Neural cell (in vitro differentiated cells): ENCODE measurements around the gene EEIG1. TPM values are rescaled to one million over a fixed set of nuclear protein-coding genes. Genes with fewer than 3 reads are reported as not detected.

Source experiments
- H2AFZ ChIP-seq: fragments of 200-600, 300-800 bp; sonication (generic), shearing (Covaris generic); 2 replicates; pipeline ENCODE4 v1.6.0; 2014; ENCODE audit warnings: low read depth, mild to moderate bottlenecking, antibody characterized with exemption, low read length, moderate library complexity
- H3F3A ChIP-seq: fragments of 200-600 bp; shearing (Covaris generic); 2 replicates; pipeline ENCODE4 v1.6.1; 2016; ENCODE audit warnings: mild to moderate bottlenecking, moderate library complexity, mixed read lengths, antibody characterized with exemption, low read length; ENCODE audit not compliant: insufficient read depth, poor library complexity, severe bottlenecking
- H3K27ac ChIP-seq: fragments of 200-600, 300-800 bp; sonication (generic), shearing (Covaris generic); 2 replicates; pipeline ENCODE4 v1.5.1; 2014; ENCODE audit warnings: mild to moderate bottlenecking, low read length, moderate library complexity
- H3K27me3 ChIP-seq: fragments of 300-800, 200-600 bp; sonication (generic), shearing (Covaris generic); 2 replicates; pipeline ENCODE4 v1.6.0; 2014; ENCODE audit warnings: mild to moderate bottlenecking, low read depth, low read length, moderate library complexity; ENCODE audit not compliant: insufficient read depth
- H3K36me3 ChIP-seq: fragments of 300-800, 200-600 bp; sonication (generic), shearing (Covaris generic); 2 replicates; pipeline ENCODE4 v1.5.1; 2014; ENCODE audit warnings: mild to moderate bottlenecking, antibody characterized with exemption, low read length, moderate library complexity; ENCODE audit not compliant: insufficient read depth
- H3K4me2 ChIP-seq: fragments of 300-800, 200-600 bp; sonication (generic), shearing (Covaris generic); 2 replicates; pipeline ENCODE4 v1.6.0; 2014; ENCODE audit warnings: mild to moderate bottlenecking, low read length
- H3K4me3 ChIP-seq: fragments of 300-800, 200-600 bp; sonication (generic), shearing (Covaris generic); 2 replicates; pipeline ENCODE4 v1.5.1; 2014; ENCODE audit warnings: mild to moderate bottlenecking, low read length, moderate library complexity
- H3K79me2 ChIP-seq: fragments of 200-600 bp; shearing (Covaris generic); replicated peaks from 2 replicates; pipeline ENCODE4 v1.6.0; 2014; ENCODE audit warnings: mild to moderate bottlenecking, low read length, moderate library complexity; ENCODE audit not compliant: insufficient read depth
- H3K9ac ChIP-seq: fragments of 300-800, 200-600 bp; sonication (generic), shearing (Covaris generic); 2 replicates; pipeline ENCODE4 v1.6.1; 2016; ENCODE audit warnings: mild to moderate bottlenecking, low read length, mixed read lengths
- H3K9me2 ChIP-seq: fragments of 200-600 bp; shearing (Covaris generic); 2 replicates; pipeline ENCODE4 v1.6.1; 2016; ENCODE audit warnings: mild to moderate bottlenecking, low read length, mixed read lengths; ENCODE audit not compliant: insufficient read depth
- H3K9me3 ChIP-seq: fragments of 200-600, 300-800 bp; sonication (generic), shearing (Covaris generic); 2 replicates; pipeline ENCODE4 v1.6.1; 2016; ENCODE audit warnings: mild to moderate bottlenecking, mixed run types, low read length, moderate library complexity, mixed read lengths
- H4K20me1 ChIP-seq: fragments of 200-600 bp; shearing (Covaris generic); 2 replicates; pipeline ENCODE4 v1.6.1; 2016; ENCODE audit warnings: mild to moderate bottlenecking, mixed run types; ENCODE audit not compliant: insufficient read depth
- CTCF ChIP-seq: fragments of 450-650 bp; IDR thresholded peaks from 2 replicates; pipeline ENCODE4 v1.5.1; 2014; ENCODE audit warnings: antibody characterized with exemption, mild to moderate bottlenecking, moderate library complexity; ENCODE audit not compliant: poor library complexity, severe bottlenecking
- EP300 ChIP-seq: fragments of 450-650 bp; conservative IDR thresholded peaks from 2 replicates; pipeline ENCODE4 v1.6.1; 2014; ENCODE audit warnings: antibody characterized with exemption, mild to moderate bottlenecking, moderate library complexity; ENCODE audit not compliant: poor library complexity, severe bottlenecking
- EZH2 ChIP-seq: fragments of 200-600, 300-800 bp; shearing (Covaris generic), sonication (generic); IDR thresholded peaks from 2 replicates; pipeline ENCODE4 v1.6.1; 2014; ENCODE audit warnings: antibody characterized with exemption, low read length, borderline replicate concordance, mild to moderate bottlenecking; ENCODE audit not compliant: insufficient read depth, poor library complexity, severe bottlenecking
- MXI1 ChIP-seq: fragments of 450-650 bp; conservative IDR thresholded peaks from 2 replicates; pipeline ENCODE4 v1.6.1; 2014; ENCODE audit warnings: antibody characterized with exemption, mild to moderate bottlenecking; ENCODE audit not compliant: poor library complexity, severe bottlenecking
- POLR2AphosphoS5 ChIP-seq: IDR thresholded peaks from 2 replicates; pipeline ENCODE4 v1.6.1; 2012
- RAD21 ChIP-seq: fragments of 450-650 bp; conservative IDR thresholded peaks from 2 replicates; pipeline ENCODE4 v1.6.1; 2014; ENCODE audit warnings: antibody characterized with exemption, mild to moderate bottlenecking, moderate library complexity
- SMC3 ChIP-seq: fragments of 450-650 bp; conservative IDR thresholded peaks from 2 replicates; pipeline ENCODE4 v1.6.1; 2014; ENCODE audit warnings: antibody characterized with exemption, mild to moderate bottlenecking, moderate library complexity; ENCODE audit not compliant: poor library complexity
- TAF1 ChIP-seq: IDR thresholded peaks from 2 replicates; pipeline ENCODE4 v1.6.1; 2012; ENCODE audit warnings: low read depth
- polyA plus RNA-seq: library from polyadenylated mRNA; depleted of rRNA; stranded (reverse); fragments of >200 nt; gene quantifications from 2 replicates; pipeline ENCODE4 v1.2.3, GENCODE V29; 2014
- TF ChIP-seq, protein P1 (sequence below): IDR thresholded peaks from 2 replicates; pipeline ENCODE4 v1.6.1; 2012; ENCODE audit warnings: borderline replicate concordance

Gene EEIG1
- polyA plus RNA-seq, 1 donor from 2014 or later, result 6.7 TPM

DNA sequence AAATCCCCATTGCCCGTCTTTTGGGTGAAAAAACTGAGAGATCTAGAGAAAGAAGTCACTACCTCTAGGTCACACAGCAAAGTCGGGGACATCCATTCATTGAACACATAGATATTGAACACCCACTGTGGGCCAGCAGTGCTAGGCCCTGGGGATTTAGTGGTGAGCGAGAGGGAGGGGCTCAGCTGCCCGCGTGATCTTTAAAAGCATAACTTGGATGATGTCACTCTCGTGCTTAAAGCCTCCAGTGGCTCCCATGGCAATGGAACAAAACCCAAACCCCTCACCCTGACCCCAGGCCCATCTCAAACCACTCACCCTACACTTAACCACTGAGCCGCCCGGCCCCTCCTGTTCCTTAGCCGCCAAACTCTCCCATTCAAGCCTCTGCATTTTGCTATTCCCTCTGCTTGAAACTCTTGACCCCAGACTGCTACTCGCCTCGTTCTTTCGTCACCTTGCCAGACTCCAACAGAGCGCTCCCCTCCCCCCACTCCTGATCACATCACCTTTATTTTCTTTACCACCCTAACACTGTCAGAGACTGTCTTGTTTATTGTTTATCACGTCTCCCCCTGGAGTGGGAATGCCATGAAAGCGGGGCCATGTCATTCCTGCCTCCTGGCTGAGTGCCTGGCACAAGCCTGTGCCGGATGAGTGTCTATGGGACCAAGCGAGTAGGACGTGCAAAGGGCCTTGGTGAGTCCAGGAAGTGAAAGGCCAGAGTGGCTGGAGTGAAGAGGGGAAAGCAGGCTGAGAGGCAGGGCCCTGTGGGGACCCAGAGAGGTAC is 49.5 kb downstream of the EEIG1 start:
- no peak for TF ChIP-seq EP300
- no peak for TF ChIP-seq RAD21
- no peak for TF ChIP-seq CTCF
- no peak for TF ChIP-seq POLR2AphosphoS5
- TF ChIP-seq SMC3, result no peak
- TF ChIP-seq EZH2, result no peak
- no peak for TF ChIP-seq TAF1
- TF ChIP-seq, protein P1, sequence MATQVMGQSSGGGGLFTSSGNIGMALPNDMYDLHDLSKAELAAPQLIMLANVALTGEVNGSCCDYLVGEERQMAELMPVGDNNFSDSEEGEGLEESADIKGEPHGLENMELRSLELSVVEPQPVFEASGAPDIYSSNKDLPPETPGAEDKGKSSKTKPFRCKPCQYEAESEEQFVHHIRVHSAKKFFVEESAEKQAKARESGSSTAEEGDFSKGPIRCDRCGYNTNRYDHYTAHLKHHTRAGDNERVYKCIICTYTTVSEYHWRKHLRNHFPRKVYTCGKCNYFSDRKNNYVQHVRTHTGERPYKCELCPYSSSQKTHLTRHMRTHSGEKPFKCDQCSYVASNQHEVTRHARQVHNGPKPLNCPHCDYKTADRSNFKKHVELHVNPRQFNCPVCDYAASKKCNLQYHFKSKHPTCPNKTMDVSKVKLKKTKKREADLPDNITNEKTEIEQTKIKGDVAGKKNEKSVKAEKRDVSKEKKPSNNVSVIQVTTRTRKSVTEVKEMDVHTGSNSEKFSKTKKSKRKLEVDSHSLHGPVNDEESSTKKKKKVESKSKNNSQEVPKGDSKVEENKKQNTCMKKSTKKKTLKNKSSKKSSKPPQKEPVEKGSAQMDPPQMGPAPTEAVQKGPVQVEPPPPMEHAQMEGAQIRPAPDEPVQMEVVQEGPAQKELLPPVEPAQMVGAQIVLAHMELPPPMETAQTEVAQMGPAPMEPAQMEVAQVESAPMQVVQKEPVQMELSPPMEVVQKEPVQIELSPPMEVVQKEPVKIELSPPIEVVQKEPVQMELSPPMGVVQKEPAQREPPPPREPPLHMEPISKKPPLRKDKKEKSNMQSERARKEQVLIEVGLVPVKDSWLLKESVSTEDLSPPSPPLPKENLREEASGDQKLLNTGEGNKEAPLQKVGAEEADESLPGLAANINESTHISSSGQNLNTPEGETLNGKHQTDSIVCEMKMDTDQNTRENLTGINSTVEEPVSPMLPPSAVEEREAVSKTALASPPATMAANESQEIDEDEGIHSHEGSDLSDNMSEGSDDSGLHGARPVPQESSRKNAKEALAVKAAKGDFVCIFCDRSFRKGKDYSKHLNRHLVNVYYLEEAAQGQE, result no peak
- TF ChIP-seq MXI1, result no peak
- Histone ChIP-seq H3K9ac (peak overlapping the region; percentile 73), H3K9me3 (no peaks in the 10 kb centered on the region), H4K20me1 (no peaks in the 10 kb centered on the region), H3K27me3 (peaks cover 32% of the 10 kb centered on the region), H3K79me2 (peaks cover 1% of the 10 kb centered on the region), H3F3A (no peaks in the 10 kb centered on the region), H3K4me3 (peak overlapping the region; percentile 79), H3K36me3 (no peaks in the 10 kb centered on the region), H3K9me2 (no peaks in the 10 kb centered on the region), H2AFZ (peak overlapping the region; percentile 37), H3K27ac (no peak overlapping the region), H3K4me2 (peak overlapping the region; percentile 61)

Other genes with a start within 250 kb of the EEIG1 start
- 54.1 and 59.7 TPM in 2 replicates for gene TOR2A, start 245.7 kb downstream of the EEIG1 start, polyA plus RNA-seq
- 14.5 and 19.4 TPM in 2 replicates for gene SH2D3C, start 202.3 kb downstream of the EEIG1 start, polyA plus RNA-seq
- 195 and 253 TPM in 2 replicates for gene CDK9, start 195.0 kb downstream of the EEIG1 start, polyA plus RNA-seq
- gene FPGS, start 178.1 kb downstream of the EEIG1 start, polyA plus RNA-seq, result 38.4 and 60.5 TPM in 2 replicates
- gene ENG, start 126.3 kb downstream of the EEIG1 start, polyA plus RNA-seq, result 0.10 TPM in 1 of 2 replicates, not detected in the other
- gene AK1, start 103.3 kb downstream of the EEIG1 start, polyA plus RNA-seq, result 105 and 137 TPM in 2 replicates
- gene ST6GALNAC6, start 81.4 kb downstream of the EEIG1 start, polyA plus RNA-seq, result 44.2 and 59.3 TPM in 2 replicates
- 4.8 and 5.9 TPM in 2 replicates for gene ST6GALNAC4, start 63.9 kb downstream of the EEIG1 start, polyA plus RNA-seq
- 3.4 and 5.2 TPM in 2 replicates for gene PIP5KL1, start 50.2 kb downstream of the EEIG1 start, polyA plus RNA-seq
- gene DPM2, start 43.1 kb downstream of the EEIG1 start, polyA plus RNA-seq, result 30.5 and 44.9 TPM in 2 replicates
- gene NAIF1, start 86.3 kb upstream of the EEIG1 start, polyA plus RNA-seq, result 9.9 and 10.2 TPM in 2 replicates
- gene SLC25A25, start 87.2 kb upstream of the EEIG1 start, polyA plus RNA-seq, result 43.7 and 50.7 TPM in 2 replicates
- gene PTGES2, start 146.7 kb upstream of the EEIG1 start, polyA plus RNA-seq, result 55.9 and 68.0 TPM in 2 replicates
- not detected in 2 replicates for gene LCN2, start 168.5 kb upstream of the EEIG1 start, polyA plus RNA-seq
- 270 and 330 TPM in 2 replicates for gene BBLN, start 179.3 kb upstream of the EEIG1 start, polyA plus RNA-seq
- gene CIZ1, start 210.6 kb upstream of the EEIG1 start, polyA plus RNA-seq, result 25.6 and 27.8 TPM in 2 replicates
- gene DNM1, start 222.4 kb upstream of the EEIG1 start, polyA plus RNA-seq, result 104 and 180 TPM in 2 replicates